ENCODE data around the gene UBE2E1.

Gene UBE2E1

DNA sequence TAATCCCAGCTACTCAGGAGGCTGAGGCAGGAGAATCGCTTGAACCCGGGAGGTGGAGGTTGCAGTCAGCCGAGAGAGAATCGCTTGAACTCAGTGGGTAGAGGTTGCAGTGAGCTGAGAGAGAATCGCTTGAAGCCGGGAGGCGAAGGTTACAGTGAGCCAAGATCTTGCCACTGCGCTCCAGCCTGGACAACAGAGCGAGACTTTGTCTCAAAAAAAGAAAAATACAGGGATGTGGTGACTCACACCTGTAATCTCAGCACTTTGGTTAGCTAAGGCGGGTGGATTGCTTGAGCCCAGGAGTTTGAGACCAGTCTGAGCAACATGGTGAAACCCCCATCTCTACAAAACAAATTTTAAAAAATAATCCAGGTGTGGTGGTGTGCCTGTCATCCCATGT lies 26.8 kb downstream of the UBE2E1 start:
- no peak for DNase-seq (ENCODE audit: low read depth)
- TF ChIP-seq, protein P1, sequence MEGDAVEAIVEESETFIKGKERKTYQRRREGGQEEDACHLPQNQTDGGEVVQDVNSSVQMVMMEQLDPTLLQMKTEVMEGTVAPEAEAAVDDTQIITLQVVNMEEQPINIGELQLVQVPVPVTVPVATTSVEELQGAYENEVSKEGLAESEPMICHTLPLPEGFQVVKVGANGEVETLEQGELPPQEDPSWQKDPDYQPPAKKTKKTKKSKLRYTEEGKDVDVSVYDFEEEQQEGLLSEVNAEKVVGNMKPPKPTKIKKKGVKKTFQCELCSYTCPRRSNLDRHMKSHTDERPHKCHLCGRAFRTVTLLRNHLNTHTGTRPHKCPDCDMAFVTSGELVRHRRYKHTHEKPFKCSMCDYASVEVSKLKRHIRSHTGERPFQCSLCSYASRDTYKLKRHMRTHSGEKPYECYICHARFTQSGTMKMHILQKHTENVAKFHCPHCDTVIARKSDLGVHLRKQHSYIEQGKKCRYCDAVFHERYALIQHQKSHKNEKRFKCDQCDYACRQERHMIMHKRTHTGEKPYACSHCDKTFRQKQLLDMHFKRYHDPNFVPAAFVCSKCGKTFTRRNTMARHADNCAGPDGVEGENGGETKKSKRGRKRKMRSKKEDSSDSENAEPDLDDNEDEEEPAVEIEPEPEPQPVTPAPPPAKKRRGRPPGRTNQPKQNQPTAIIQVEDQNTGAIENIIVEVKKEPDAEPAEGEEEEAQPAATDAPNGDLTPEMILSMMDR (IDR thresholded peaks at IDR 0.05; ENCODE audit: insufficient read depth, low read depth, low read length, missing control alignments) = no peak
- no peak overlapping the region for H3K4me3 ChIP-seq (ENCODE audit: low read depth, low read length)

DNA sequence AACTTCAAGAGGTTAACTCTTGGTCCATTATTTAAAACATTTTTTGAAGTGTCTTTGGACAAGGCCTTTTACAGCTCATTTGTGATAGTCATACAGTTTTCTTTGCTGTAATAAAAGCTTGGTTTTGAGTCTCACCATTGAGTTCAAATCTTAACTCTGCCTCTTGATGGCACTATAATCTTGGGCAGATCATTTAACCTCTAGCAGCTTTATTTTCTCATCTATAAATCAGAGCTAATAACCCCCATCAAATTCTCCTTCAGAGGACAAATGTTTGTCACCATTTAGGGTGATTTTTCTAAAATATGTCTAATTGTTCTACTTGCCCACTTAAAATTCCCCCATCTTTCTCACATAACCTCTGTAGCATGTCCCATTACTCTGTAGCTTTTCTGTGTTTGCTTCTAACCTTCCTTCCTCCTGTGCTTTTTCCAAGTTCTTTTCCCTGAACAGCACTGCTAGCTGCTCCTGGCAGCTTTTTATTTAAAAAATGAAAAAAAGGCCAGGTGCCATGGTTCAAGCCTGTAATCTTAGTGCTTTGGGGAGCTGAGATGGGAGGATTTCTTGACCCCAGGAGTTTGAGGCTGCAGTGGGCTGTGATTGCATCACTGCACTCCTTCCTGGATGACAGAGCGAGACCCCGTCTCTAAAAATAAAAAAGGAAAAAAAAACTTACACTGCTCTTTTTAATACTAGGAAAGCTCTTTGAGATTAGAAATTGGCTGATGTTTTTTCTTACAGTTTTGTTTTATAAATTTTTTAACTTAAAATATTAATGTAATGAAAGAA lies 28.5 kb downstream of the UBE2E1 start:
- peak; percentile 18 for DNase-seq (ENCODE audit: low read depth)
- TF ChIP-seq, protein P1 (IDR thresholded peaks at IDR 0.05; ENCODE audit: insufficient read depth, low read depth, low read length, missing control alignments) = peak; percentile 14
- H3K4me3 ChIP-seq (ENCODE audit: low read depth, low read length) = no peak overlapping the region

DNA sequence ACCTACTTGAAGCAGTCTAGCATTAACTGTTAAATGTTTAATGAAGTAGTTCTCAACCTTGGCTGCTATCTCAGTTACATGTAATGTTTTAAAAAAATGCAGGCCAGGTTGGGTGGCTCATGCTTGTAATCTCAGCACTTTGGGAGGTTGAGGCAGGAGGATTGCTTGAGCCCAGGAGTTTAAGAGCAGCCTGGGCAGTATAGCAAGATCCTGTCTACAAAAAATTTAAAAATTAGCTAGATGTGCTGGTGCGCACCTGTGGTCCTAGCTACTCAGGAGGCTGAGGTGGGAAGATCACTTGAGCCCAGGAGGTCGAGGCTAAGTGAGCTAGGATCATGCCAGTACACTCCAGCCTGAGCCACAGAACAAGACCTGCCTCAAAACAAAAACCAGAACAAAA lies 29.3 kb downstream of the UBE2E1 start:
- TF ChIP-seq, protein P1 (IDR thresholded peaks at IDR 0.05; ENCODE audit: insufficient read depth, low read depth, low read length, missing control alignments) = no peak

DNA sequence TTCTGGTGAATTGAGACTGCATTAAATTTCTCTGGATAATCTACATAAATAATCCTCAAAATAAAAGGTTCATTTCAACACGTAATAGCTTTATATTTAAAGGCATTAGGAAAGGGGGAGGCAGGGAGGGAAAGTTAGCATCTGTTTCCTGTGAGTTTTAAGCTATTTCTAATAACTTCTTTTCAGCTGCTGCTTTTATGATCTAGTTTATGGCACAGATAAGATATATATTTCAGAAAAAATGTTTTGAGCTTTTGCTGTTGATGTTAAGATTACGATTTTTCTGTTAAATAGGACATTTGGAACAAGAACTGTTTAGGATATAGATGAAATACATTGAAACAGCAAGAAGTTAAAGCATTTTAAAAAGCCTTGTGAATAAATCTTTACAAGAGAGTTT lies 30.0 kb downstream of the UBE2E1 start:
- DNase-seq (ENCODE audit: low read depth) = no peak
- TF ChIP-seq, protein P1 (IDR thresholded peaks at IDR 0.05; ENCODE audit: insufficient read depth, low read depth, low read length, missing control alignments) = no peak
- no peak overlapping the region for H3K4me3 ChIP-seq (ENCODE audit: low read depth, low read length)

More for the DNA sequence above, 29.3 kb downstream of the UBE2E1 start:
- H3K4me3 ChIP-seq (ENCODE audit: low read depth, low read length) = no peak overlapping the region
- no peak for DNase-seq (ENCODE audit: low read depth)

DNA sequence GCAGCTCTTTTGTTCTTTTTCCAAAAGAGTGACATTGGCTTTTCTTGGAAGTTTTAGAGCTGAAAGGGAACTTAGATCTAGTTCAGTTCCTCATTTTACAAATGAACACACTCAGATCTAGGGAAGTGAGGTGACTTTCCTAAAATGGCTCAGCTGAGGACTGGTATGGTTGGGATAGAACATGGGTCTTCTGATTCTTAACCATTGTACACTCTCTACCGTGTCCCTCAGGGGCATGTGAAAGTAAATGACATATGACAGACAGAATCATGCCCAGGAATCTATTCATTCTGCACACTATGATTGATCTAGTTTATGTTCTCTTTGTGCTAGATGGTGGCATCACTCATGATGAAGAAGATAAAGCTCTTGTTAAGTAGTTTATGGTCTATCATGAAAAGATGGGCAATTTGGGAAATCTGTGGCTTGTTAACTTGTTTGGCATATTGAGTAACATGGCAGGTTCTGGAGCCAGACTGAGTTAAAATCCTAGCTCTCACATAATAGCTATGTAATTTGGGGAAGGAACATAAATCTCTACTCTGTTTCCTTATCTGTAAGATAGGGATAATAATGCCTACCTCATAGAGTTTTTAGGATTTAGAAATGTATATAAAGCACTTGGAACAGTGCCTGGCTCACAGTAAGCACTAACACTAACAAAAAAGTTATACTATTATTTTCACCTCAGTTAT lies 30.9 kb downstream of the UBE2E1 start:
- no peak for DNase-seq (ENCODE audit: low read depth)
- H3K4me3 ChIP-seq (ENCODE audit: low read depth, low read length) = no peak overlapping the region
- TF ChIP-seq, protein P1 (IDR thresholded peaks at IDR 0.05; ENCODE audit: insufficient read depth, low read depth, low read length, missing control alignments) = no peak

DNA sequence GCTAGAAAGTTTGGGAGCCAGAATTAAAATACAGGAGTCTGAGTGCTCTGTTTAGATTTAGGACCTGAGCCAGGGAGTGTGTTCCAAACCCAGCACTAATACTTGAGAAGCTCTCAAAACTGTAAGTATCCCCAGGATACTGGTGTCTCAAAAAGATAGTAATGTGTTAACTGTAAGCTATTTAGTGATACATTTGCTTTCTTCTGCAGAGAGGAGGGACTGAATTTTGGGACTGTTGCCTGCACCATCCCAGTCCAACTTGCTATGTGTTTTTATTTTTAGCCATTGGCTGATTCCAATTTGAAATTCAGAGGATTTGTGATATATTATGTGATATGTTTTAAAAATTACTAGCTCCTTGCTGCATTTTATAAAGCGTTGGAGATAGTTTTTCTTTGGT lies 31.5 kb downstream of the UBE2E1 start:
- no peak for DNase-seq (ENCODE audit: low read depth)
- no peak overlapping the region for H3K4me3 ChIP-seq (ENCODE audit: low read depth, low read length)
- TF ChIP-seq, protein P1 (IDR thresholded peaks at IDR 0.05; ENCODE audit: insufficient read depth, low read depth, low read length, missing control alignments) = no peak
